ENCODE data around the gene IPO9. TPM values are rescaled to one million over a fixed set of nuclear protein-coding genes. Genes with fewer than 3 reads are reported as not detected.

The IPO9 gene
- 48.5 and 53.6 TPM in 2 replicates for total RNA-seq

DNA sequence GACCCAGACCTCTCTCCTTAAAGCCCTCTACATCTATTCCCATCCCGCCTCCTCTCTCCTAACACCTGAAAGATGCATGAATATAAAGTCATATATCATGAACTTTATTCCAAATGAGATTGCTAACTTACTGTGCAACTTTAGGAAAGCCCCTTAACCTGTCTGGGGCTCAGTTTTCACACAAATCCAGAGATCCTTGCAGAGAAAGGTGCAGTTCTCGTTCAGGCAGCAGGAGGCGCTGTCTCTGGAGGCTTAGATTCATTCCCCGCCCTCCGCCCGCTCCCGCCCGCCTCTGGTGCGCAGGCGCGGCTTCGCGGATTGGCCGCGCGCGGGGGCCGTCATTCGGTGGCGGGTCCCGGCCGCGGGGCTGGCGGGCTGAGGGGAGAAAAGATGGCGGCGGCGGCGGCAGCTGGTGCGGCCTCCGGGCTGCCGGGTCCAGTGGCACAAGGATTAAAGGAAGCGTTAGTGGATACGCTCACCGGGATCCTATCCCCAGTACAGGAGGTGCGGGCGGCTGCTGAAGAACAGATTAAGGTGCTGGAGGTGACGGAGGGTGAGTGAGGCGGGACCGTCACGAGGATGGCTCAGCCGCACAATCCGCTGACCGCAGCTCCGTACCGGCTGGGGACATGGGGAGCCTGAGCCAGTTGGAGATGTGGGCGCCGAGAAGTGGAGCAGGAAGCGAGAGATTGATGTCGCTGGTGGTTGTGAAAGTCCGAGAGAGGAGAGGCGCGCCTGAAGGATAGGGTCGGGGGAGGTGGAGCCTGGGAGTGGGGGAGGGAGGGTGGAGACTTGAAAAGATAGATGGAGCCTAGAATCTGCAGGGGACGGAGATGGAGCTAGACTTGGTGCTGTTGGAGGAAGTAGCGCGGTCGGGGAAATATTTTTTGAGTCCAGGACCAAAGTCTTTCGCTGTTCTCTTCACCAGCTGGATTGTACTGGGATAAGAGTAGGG, at the start of gene IPO9:
IPO9 (plus strand) TSS at position 338 of the 955 bp plus-strand sequence; CDS start at position 391, 53 bp downstream.

DNA sequence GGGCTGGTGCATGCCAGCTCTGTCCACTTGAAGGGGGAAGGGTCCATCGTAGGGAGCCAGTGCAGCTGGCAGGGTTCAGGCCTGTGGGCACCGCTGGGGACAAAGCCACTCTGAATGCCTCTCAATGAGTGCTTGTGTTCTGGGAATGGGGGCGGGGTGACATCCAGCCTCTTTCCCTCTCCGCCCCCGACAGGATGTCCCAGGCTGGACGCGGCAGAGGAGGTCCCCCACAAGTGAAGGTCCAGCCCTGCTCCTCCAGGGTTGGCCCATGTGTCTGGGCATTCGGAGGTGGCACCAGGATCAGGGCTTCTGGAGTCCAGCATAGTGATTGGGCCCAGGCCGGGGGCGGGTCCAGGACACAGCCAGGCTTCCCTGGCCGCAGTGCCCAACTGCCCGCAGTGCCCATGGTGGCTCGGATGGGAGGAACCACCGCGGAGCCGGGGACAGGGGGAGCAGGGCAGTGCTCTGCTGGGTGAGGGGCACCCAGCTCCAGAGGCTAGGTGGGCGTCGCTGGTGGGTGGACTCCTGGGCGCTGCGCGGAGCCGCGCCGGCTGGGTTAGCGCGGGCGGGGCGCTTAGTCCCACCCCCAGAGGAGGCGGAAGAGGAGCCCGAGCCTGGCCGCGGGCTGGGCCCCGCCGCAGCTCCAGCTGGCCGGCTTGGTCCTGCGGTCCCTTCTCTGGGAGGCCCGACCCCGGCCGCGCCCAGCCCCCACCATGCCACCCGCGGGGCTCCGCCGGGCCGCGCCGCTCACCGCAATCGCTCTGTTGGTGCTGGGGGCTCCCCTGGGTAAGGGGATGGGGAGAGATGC, 59.5 kb downstream of the IPO9 start, which contains the start of gene SHISA4:
SHISA4 (plus strand) TSS at position 617 of the 808 bp plus-strand sequence; CDS start at position 714, 97 bp downstream.

Small RNA genes lying within 50 kb of the gene (small RNA-seq; reads per million reads assigned to genes)
- gene MIR1231 (not detected), gene MIR6739 (not detected)

Other genes with a start within 250 kb of the IPO9 start
- 8.5 and 9.8 TPM in 2 replicates for gene SHISA4, start 59.7 kb downstream of the IPO9 start, total RNA-seq
- gene LMOD1, start 117.4 kb downstream of the IPO9 start, total RNA-seq, result not detected in 2 replicates
- 79.1 and 80.7 TPM in 2 replicates for gene TIMM17A, start 126.3 kb downstream of the IPO9 start, total RNA-seq
- gene RNPEP, start 153.5 kb downstream of the IPO9 start, total RNA-seq, result 75.7 and 86.5 TPM in 2 replicates
- 0.07 and 0.13 TPM in 2 replicates for gene ELF3, start 181.4 kb downstream of the IPO9 start, total RNA-seq